Testis (tissue), 2 donors: Measurements from ENCODE around the gene HPN.

Experiments used
- POLR2A ChIP-seq: fragments of 450-650 bp; IDR thresholded peaks from one replicate; pipeline ENCODE4 v1.6.1; 2017; ENCODE audit warnings: antibody characterized with exemption, mild to moderate bottlenecking, moderate library complexity
- TF ChIP-seq, protein P1 (sequence below), 3 experiments: fragments of 450-650 bp in 2 of 3; fragments of 200-600 bp in 1 of 3; sonication (generic) in 1 of 3; IDR thresholded peaks; one replicate each; pipeline ENCODE4 v1.5.1; 2016 to 2019; ENCODE audit warnings: antibody characterized with exemption in 3 of 3, mild to moderate bottlenecking in 2 of 3, moderate library complexity in 1 of 3

- TF ChIP-seq, protein P1, sequence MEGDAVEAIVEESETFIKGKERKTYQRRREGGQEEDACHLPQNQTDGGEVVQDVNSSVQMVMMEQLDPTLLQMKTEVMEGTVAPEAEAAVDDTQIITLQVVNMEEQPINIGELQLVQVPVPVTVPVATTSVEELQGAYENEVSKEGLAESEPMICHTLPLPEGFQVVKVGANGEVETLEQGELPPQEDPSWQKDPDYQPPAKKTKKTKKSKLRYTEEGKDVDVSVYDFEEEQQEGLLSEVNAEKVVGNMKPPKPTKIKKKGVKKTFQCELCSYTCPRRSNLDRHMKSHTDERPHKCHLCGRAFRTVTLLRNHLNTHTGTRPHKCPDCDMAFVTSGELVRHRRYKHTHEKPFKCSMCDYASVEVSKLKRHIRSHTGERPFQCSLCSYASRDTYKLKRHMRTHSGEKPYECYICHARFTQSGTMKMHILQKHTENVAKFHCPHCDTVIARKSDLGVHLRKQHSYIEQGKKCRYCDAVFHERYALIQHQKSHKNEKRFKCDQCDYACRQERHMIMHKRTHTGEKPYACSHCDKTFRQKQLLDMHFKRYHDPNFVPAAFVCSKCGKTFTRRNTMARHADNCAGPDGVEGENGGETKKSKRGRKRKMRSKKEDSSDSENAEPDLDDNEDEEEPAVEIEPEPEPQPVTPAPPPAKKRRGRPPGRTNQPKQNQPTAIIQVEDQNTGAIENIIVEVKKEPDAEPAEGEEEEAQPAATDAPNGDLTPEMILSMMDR (IDR thresholded peaks at IDR 0.05): no peak
- no peak for TF ChIP-seq POLR2A
These were observed 40.6 kb upstream of the HPN start for GRCh38 chr19:35000647-35001501.
